ENCODE results near the gene FXYD5.

The FXYD5 gene

GRCh38 chr19:35112995-35113688 lies 41.4 kb upstream of the FXYD5 start (continued):
- TF ChIP-seq CREB5 (CRISPR knock-in tag; IDR thresholded peaks at IDR 0.05; ENCODE audit: low read depth) (no peak), RARB (CRISPR knock-in tag; IDR thresholded peaks at IDR 0.05) (no peak), TOX (CRISPR knock-in tag; IDR thresholded peaks at IDR 0.05; ENCODE audit: borderline replicate concordance) (no peak), OSR1 (CRISPR knock-in tag; IDR thresholded peaks at IDR 0.05) (no peak), CSRNP3 (CRISPR knock-in tag; IDR thresholded peaks at IDR 0.05) (no peak), ARNTL (CRISPR knock-in tag; IDR thresholded peaks at IDR 0.05; ENCODE audit: borderline replicate concordance, low read depth) (no peak)

GRCh38 chr19:35114353-35115176 lies 40.0 kb upstream of the FXYD5 start:
- no peak for TF ChIP-seq ZNF8 (CRISPR knock-in tag; IDR thresholded peaks at IDR 0.05)
- TF ChIP-seq PATZ1 (CRISPR knock-in tag; IDR thresholded peaks at IDR 0.05; ENCODE audit: borderline replicate concordance), result no peak
- TF ChIP-seq SNAI2 (CRISPR knock-in tag; IDR thresholded peaks at IDR 0.05), result no peak
- TF ChIP-seq CREB5 (CRISPR knock-in tag; IDR thresholded peaks at IDR 0.05; ENCODE audit: low read depth), result no peak
- TF ChIP-seq ZNF565 (CRISPR knock-in tag; conservative IDR thresholded peaks at IDR 0.05; ENCODE audit: low read depth), result no peak
- TF ChIP-seq TSHZ2 (CRISPR knock-in tag; IDR thresholded peaks at IDR 0.05), result no peak
- no peak for TF ChIP-seq ISL1 (CRISPR knock-in tag; IDR thresholded peaks at IDR 0.05)
- TF ChIP-seq TCF4 (CRISPR knock-in tag; IDR thresholded peaks at IDR 0.05; ENCODE audit: borderline replicate concordance), result no peak
- TF ChIP-seq ZNF70 (CRISPR knock-in tag; IDR thresholded peaks at IDR 0.05), result no peak
- no peak for TF ChIP-seq PPARA (CRISPR knock-in tag; IDR thresholded peaks at IDR 0.05; ENCODE audit: borderline replicate concordance)
- TF ChIP-seq RARB (CRISPR knock-in tag; IDR thresholded peaks at IDR 0.05), result no peak
- no peak for TF ChIP-seq ESRRG (CRISPR knock-in tag; IDR thresholded peaks at IDR 0.05)
- TF ChIP-seq OSR1 (CRISPR knock-in tag; IDR thresholded peaks at IDR 0.05), result no peak
- no peak for TF ChIP-seq ZFP30 (CRISPR knock-in tag; IDR thresholded peaks at IDR 0.05)
- no peak for TF ChIP-seq CSDC2 (CRISPR knock-in tag; IDR thresholded peaks at IDR 0.05)
- ATAC-seq, result peak; percentile 89

GRCh38 chr19:35115177-35115951 lies 39.2 kb upstream of the FXYD5 start, which contains the start of gene FXYD3:
FXYD3 (plus strand) TSS chr19:35115823; CDS start chr19:35119377, 3,554 bp downstream.
- ATAC-seq, result no peak
- TF ChIP-seq TCF4 (CRISPR knock-in tag; IDR thresholded peaks at IDR 0.05; ENCODE audit: borderline replicate concordance) (no peak), TSHZ2 (CRISPR knock-in tag; IDR thresholded peaks at IDR 0.05) (no peak), ZFP3 (CRISPR knock-in tag; IDR thresholded peaks at IDR 0.05) (no peak)

Measured in SK-N-SH treated with all-trans-retinoic acid at 6 μM for 48 hours (cell line).